ENCODE data around the gene SELENOV. TPM values are rescaled to one million over a fixed set of nuclear protein-coding genes. Genes with fewer than 3 reads are reported as not detected.
A peak's percentile ranks its signal among the peaks of the same experiment; 100 is the strongest.

SELENOV gene
- total and polyA plus RNA-seq, 2 donors from 2014 or later = not detected

DNA sequence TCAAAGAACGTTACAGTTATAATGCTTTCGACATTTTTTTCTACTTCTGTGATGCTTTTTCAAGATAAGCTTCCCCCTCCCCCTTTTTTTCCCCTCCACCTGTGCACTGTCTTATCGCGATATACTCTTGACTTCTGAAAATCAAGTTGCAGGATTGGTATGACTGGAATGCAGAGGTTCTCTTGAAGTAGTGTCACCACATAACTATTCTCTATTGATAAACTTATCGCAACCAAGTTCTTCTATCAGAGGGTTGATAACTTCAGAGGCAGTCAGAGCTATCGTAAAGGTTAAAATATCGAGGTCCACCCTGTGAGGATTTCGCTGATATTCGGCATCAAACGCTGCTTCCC lies 24.2 kb downstream of the SELENOV start:
- no peak for FAIRE-seq
- H3K4me1 ChIP-seq (ENCODE audit: control insufficient read depth in 2 of 3, insufficient read depth in 2 of 3, low read depth in 1 of 3, low read length in 3 of 3) = peaks cover 0 to 4% (median 3%) of the 10 kb centered on the region in 3 donors
- peak overlapping the region; percentile 53 to 90 for H3K27ac ChIP-seq (ENCODE audit: low read depth in 2 of 2, low read length in 2 of 2)
- H3K9me3 ChIP-seq (ENCODE audit: control insufficient read depth in 2 of 3, insufficient read depth in 1 of 3, low read length in 3 of 3) = no peaks in the 10 kb centered on the region
- H3K27me3 ChIP-seq (ENCODE audit: control insufficient read depth, insufficient read depth, low read length) = no peaks in the 10 kb centered on the region
- peak overlapping the region; percentile 83 to 96 (median 88) for H3K9ac ChIP-seq (ENCODE audit: low read length in 3 of 3)
- no peaks in the 10 kb centered on the region for H3K36me3 ChIP-seq (ENCODE audit: control insufficient read depth in 2 of 3, insufficient read depth in 3 of 3, low read length in 3 of 3)
- intact Hi-C loops (cut with DNase I) = loop anchor here (10.0 kb wide), 1 partner anchor 64 kb away; no protein-coding TSS in a partner anchor
- peak overlapping the region; percentile 88 to 92 (median 92) for H3K4me3 ChIP-seq (ENCODE audit: low read length in 3 of 3)
- peak in 2 of 5 donors; percentile 53 to 69 for DNase-seq
- TF ChIP-seq, protein P1, sequence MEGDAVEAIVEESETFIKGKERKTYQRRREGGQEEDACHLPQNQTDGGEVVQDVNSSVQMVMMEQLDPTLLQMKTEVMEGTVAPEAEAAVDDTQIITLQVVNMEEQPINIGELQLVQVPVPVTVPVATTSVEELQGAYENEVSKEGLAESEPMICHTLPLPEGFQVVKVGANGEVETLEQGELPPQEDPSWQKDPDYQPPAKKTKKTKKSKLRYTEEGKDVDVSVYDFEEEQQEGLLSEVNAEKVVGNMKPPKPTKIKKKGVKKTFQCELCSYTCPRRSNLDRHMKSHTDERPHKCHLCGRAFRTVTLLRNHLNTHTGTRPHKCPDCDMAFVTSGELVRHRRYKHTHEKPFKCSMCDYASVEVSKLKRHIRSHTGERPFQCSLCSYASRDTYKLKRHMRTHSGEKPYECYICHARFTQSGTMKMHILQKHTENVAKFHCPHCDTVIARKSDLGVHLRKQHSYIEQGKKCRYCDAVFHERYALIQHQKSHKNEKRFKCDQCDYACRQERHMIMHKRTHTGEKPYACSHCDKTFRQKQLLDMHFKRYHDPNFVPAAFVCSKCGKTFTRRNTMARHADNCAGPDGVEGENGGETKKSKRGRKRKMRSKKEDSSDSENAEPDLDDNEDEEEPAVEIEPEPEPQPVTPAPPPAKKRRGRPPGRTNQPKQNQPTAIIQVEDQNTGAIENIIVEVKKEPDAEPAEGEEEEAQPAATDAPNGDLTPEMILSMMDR (IDR thresholded peaks at IDR 0.05; ENCODE audit: borderline replicate concordance, extremely low read depth, insufficient read depth) = no peak

DNA sequence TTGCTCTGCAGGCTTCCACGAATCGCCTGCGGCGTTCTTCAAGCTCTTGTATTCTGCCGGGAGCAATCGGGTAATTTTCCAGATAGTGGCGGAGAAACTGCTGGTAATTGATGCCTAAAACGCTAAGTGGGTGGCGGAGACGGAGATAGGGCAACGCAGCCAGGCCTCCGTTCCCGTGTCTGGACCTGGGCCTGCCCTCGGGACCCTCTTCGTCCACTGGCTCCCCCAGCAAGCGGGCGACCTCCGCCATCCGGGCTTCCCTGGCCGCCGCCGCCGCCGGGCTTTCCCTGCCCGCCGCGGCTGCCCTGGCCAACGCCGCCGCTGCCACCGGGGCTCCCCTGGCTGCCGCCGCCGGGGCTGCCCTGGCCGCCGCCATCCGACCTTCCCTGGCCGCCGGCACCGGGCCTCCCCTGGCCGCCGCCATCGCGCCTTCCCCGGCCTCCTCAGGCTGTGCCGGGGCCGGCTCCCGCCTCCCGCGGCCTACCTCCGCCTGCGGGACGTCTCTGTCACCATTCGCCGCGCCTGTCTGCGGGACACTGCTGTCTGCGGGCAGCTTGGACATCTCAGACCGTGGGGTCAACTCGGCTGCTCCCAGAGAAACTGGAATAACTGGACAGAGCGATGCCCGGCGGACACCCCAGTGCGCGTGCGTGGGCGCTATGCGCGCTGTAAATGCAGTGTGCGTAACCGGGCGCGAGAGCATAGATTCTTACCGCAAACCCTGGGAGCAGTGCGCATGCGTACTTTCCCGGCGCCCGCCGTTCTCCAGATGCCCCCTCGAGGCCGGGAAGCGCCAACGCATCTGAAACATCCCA lies 24.8 kb downstream of the SELENOV start, which contains the start of gene EID2:
Gene EID2, minus strand, starts transcription at position 644 of the 815 bp plus-strand sequence. Its CDS starts 82 bp downstream, at position 562.
- no peaks in the 10 kb centered on the region for H3K9me3 ChIP-seq (ENCODE audit: control insufficient read depth in 2 of 3, insufficient read depth in 1 of 3, low read length in 3 of 3)
- H3K36me3 ChIP-seq (ENCODE audit: control insufficient read depth in 2 of 3, insufficient read depth in 3 of 3, low read length in 3 of 3) = no peaks in the 10 kb centered on the region
- H3K4me1 ChIP-seq (ENCODE audit: control insufficient read depth in 2 of 3, insufficient read depth in 2 of 3, low read depth in 1 of 3, low read length in 3 of 3) = peaks cover 0 to 4% (median 3%) of the 10 kb centered on the region in 3 donors
- peak within 1 kb of the TSS; percentile 83 to 96 (median 88) for H3K9ac ChIP-seq (ENCODE audit: low read length in 3 of 3)
- peak; percentile 95 to 98 (median 97) for DNase-seq
- no peaks in the 10 kb centered on the region for H3K27me3 ChIP-seq (ENCODE audit: control insufficient read depth, insufficient read depth, low read length)
- H3K27ac ChIP-seq (ENCODE audit: low read depth in 2 of 2, low read length in 2 of 2) = peak within 1 kb of the TSS; percentile 90 to 93
- intact Hi-C loops (cut with DNase I) = loop anchor here (10.0 kb wide), 1 partner anchor 65 kb away; no protein-coding TSS in a partner anchor
- peak within 1 kb of the TSS; percentile 88 to 92 (median 92) for H3K4me3 ChIP-seq (ENCODE audit: low read length in 3 of 3)
- TF ChIP-seq, protein P1 (IDR thresholded peaks at IDR 0.05; ENCODE audit: borderline replicate concordance, extremely low read depth, insufficient read depth) = peak; percentile 85
- no peak for FAIRE-seq

DNA sequence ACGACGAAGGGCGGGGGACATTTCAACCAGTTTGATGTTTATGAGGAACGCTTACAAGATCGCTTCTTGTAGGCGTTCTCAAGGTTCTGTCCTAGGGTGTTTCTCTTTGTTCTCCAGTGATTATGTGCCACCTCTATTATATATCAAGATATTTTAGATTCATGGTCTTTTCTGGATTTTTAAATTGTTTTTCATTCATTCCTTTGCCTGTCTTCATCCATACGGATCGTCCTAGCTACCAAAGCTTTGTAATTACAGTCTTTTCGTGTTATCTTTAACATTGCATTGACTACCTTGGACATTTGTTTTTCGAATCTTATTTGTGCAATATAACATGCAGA lies 25.4 kb downstream of the SELENOV start:
- intact Hi-C loops (cut with DNase I) = no loop called here
- Histone ChIP-seq H3K9me3 (ENCODE audit: control insufficient read depth in 2 of 3, insufficient read depth in 1 of 3, low read length in 3 of 3) (no peaks in the 10 kb centered on the region), H3K9ac (ENCODE audit: low read length in 3 of 3) (no peak overlapping the region), H3K27me3 (ENCODE audit: control insufficient read depth, insufficient read depth, low read length) (no peaks in the 10 kb centered on the region), H3K4me1 (ENCODE audit: control insufficient read depth in 2 of 3, insufficient read depth in 2 of 3, low read depth in 1 of 3, low read length in 3 of 3) (peaks cover 0 to 4% (median 3%) of the 10 kb centered on the region in 3 donors), H3K4me3 (ENCODE audit: low read length in 3 of 3) (no peak overlapping the region), H3K36me3 (ENCODE audit: control insufficient read depth in 2 of 3, insufficient read depth in 3 of 3, low read length in 3 of 3) (no peaks in the 10 kb centered on the region), H3K27ac (ENCODE audit: low read depth in 2 of 2, low read length in 2 of 2) (no peak overlapping the region)
- TF ChIP-seq, protein P1 (IDR thresholded peaks at IDR 0.05; ENCODE audit: borderline replicate concordance, extremely low read depth, insufficient read depth) = no peak
- DNase-seq (no peak), FAIRE-seq (no peak)
